Upper lobe of right lung (tissue), 1 donor: ENCODE measurements around the gene GTF3C5. TPM values are rescaled to one million over a fixed set of nuclear protein-coding genes. Genes with fewer than 3 reads are reported as not detected.
"Not testable (repeated sequence)": the region's sequence is repeated elsewhere in the genome, so short reads cannot be mapped to it uniquely, and the experiment has no call there.

ENCODE experiments used
- ATAC-seq: fragments of 200-7000 bp; cut with Tn5 transposase; one replicate; pipeline ENCODE4 v1.9.1; 2020; ENCODE audit warnings: mild to moderate bottlenecking, moderate library complexity
- DNase-seq: peaks from one replicate; pipeline ENCODE4 v3.0.0-alpha.2; 2020
- H3K27ac ChIP-seq: fragments of 200-600 bp; one replicate; pipeline ENCODE4 v1.8.0; 2022
- H3K27me3 ChIP-seq: fragments of 200-600 bp; one replicate; pipeline ENCODE4 v1.8.0; 2022; ENCODE audit warnings: mild to moderate bottlenecking
- H3K36me3 ChIP-seq: fragments of 200-600 bp; one replicate; pipeline ENCODE4 v1.8.0; 2022
- H3K4me1 ChIP-seq: fragments of 200-600 bp; one replicate; pipeline ENCODE4 v1.8.0; 2022
- H3K4me3 ChIP-seq: fragments of 200-600 bp; one replicate; pipeline ENCODE4 v1.8.0; 2022; ENCODE audit warnings: mild to moderate bottlenecking
- H3K9me3 ChIP-seq: fragments of 200-600 bp; one replicate; pipeline ENCODE4 v1.8.0; 2022
- intact Hi-C: fragments of 100-400 bp; cut with DNase I; formaldehyde crosslinking; loops from one replicate; pipeline ENCODE4 v1.11.0; 2022
- total RNA-seq: library from RNA; stranded (reverse); fragmentation: NEBNext Ultra II Directional; extraction: Animal tissue kit (Norgen Biotek cat#: 25700); gene quantifications from one replicate; pipeline ENCODE4 v1.2.1, GENCODE V29; 2021
- TF ChIP-seq, protein P1 (sequence below): fragments of 200-600 bp; IDR thresholded peaks from one replicate; pipeline ENCODE4 v1.8.0; 2022; ENCODE audit warnings: antibody characterized with exemption
- donor health status: DM: no; HTN: yes; CAD: no; lungs with severe emphysema.

Gene GTF3C5
- total RNA-seq, 1 donor from 2014 or later = 41.7 TPM

DNA sequence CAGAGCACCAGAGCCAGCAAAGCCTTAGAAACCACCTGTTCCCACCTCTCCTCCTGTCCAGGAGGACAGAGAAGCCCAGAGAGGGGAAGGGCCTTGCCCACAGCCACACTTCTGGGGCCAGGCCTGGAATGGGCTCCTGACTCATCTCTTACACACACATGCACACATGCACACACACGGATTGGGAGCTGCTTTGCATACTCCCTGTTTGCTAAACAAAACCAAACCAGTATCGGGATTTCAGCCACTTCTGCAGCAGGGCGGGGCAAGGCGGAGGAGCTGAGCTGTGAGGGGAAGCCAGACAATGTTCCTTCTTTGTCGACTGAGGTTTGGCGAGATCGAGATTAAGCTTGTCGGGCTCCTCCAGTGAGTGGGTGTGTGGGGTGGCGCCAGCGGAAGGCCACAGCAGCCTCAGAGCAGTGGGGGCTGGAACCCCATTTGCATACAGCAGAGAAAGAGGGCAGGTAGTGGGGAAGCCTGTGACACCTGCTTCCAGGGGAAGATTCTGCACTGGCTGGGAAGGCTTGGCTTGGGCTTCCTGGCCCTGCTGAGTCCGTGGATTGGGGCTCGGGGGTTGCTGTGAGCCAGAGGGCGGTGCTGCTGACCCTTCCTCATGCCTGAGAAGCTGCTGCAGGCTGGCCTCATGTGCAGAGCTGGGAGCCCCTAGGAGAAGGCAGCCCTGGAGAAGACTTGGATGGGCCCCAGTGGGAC is 36.2 kb upstream of the GTF3C5 start:
- H3K4me1 ChIP-seq = peaks cover 9% of the 10 kb centered on the region
- H3K9me3 ChIP-seq = no peaks in the 10 kb centered on the region
- peaks cover 50% of the 10 kb centered on the region for H3K27me3 ChIP-seq
- H3K36me3 ChIP-seq = no peaks in the 10 kb centered on the region
- H3K27ac ChIP-seq = no peak overlapping the region
- peak; percentile 73 for ATAC-seq
- DNase-seq = no peak
- no peak overlapping the region for H3K4me3 ChIP-seq
- TF ChIP-seq, protein P1, sequence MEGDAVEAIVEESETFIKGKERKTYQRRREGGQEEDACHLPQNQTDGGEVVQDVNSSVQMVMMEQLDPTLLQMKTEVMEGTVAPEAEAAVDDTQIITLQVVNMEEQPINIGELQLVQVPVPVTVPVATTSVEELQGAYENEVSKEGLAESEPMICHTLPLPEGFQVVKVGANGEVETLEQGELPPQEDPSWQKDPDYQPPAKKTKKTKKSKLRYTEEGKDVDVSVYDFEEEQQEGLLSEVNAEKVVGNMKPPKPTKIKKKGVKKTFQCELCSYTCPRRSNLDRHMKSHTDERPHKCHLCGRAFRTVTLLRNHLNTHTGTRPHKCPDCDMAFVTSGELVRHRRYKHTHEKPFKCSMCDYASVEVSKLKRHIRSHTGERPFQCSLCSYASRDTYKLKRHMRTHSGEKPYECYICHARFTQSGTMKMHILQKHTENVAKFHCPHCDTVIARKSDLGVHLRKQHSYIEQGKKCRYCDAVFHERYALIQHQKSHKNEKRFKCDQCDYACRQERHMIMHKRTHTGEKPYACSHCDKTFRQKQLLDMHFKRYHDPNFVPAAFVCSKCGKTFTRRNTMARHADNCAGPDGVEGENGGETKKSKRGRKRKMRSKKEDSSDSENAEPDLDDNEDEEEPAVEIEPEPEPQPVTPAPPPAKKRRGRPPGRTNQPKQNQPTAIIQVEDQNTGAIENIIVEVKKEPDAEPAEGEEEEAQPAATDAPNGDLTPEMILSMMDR = no peak
- intact Hi-C loops = no loop called here

DNA sequence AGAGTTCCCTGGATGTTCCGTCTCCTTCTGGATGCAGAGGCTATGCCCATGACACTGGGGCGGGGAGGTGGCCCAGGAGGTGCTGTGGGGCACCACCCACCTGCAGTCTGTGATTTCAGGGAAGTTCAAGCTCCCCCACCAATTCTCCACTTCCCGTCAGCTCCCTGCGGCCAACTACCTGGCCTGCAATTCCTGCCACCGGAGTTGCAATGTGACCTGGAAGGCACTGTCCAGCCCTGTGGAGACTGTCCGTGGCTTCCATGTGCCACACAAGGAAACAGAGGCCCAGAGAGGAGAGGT is 35.7 kb upstream of the GTF3C5 start:
- Histone ChIP-seq H3K27me3 (peaks cover 50% of the 10 kb centered on the region), H3K9me3 (no peaks in the 10 kb centered on the region), H3K27ac (no peak overlapping the region), H3K4me3 (no peak overlapping the region), H3K36me3 (no peaks in the 10 kb centered on the region), H3K4me1 (peaks cover 9% of the 10 kb centered on the region)
- TF ChIP-seq, protein P1 = no peak
- intact Hi-C loops = no loop called here
- ATAC-seq = no peak
- no peak for DNase-seq

DNA sequence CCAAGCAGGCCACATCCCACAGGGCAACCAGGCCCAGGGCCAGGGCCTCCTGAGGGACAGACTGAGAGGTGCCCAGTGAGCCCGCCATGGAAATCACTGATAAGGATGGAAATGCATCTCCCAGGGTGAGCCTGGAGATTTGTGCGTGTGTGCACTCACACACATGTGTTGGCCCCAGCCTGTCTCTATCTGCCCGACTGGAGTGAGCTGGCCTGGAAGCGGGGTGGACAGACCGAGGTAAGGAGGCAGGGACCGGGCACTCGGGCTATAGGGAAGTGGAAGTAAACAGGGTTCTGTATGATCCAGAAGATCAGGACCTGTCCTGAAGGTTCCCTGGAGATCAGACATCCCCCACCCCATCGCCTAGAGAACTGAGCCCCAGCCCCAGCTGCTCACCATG is 34.9 kb upstream of the GTF3C5 start:
- Histone ChIP-seq H3K27me3 (peaks cover 47% of the 10 kb centered on the region), H3K36me3 (no peaks in the 10 kb centered on the region), H3K4me3 (no peak overlapping the region), H3K27ac (no peak overlapping the region), H3K4me1 (peaks cover 9% of the 10 kb centered on the region), H3K9me3 (no peaks in the 10 kb centered on the region)
- DNase-seq (no peak), ATAC-seq (no peak)
- intact Hi-C loops = no loop called here
- TF ChIP-seq, protein P1 = no peak

DNA sequence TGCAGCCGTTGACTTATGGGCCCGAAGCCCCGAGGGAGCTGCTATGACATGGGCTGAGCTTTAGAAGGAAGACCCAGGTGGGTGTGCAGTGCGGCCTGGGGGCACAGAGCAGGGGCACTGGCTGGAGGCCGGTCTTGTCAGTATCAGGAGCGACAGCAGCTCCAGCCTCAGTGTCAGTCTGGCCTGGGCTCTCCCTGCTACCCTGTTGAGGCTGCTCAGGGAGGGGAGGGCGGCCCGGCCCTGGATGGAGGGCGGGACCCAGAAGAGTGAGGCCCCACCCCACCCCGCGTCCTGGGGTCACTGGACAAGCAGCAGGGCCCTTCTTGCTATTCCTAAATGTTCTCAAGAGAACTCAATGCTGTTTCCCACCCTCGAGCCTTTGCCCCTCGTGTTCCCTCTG is 34.3 kb upstream of the GTF3C5 start:
- H3K4me3 ChIP-seq = no peak overlapping the region
- no peaks in the 10 kb centered on the region for H3K36me3 ChIP-seq
- no peak overlapping the region for H3K27ac ChIP-seq
- ATAC-seq (no peak), DNase-seq (no peak)
- intact Hi-C loops = no loop called here
- peaks cover 9% of the 10 kb centered on the region for H3K4me1 ChIP-seq
- TF ChIP-seq, protein P1 = no peak
- no peaks in the 10 kb centered on the region for H3K9me3 ChIP-seq
- H3K27me3 ChIP-seq = peaks cover 40% of the 10 kb centered on the region

DNA sequence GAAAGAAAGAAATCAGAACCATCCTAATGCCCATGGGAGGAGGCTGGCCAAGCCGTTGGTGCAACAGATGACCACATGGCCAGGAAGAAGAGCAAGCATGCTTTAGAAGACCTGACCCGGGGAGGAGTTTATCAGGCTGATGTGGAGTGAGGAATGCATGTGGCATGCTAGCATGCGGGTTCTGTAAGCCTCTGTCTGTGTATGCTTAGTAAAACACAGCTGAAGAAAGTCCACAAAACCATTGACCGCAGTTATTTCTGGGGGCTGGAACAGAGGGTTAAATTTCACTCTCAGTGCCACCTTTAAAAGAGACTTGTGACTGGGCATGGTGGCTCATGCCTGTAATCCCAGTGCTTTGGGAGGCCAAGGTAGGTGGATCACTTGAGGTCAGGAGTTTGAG is 33.2 kb upstream of the GTF3C5 start:
- DNase-seq (no peak), ATAC-seq (no peak)
- Histone ChIP-seq H3K9me3 (no peaks in the 10 kb centered on the region), H3K27me3 (peaks cover 40% of the 10 kb centered on the region), H3K27ac (no peak overlapping the region), H3K36me3 (no peaks in the 10 kb centered on the region), H3K4me1 (peaks cover 9% of the 10 kb centered on the region), H3K4me3 (no peak overlapping the region)
- TF ChIP-seq, protein P1 = no peak
- intact Hi-C loops = no loop called here

DNA sequence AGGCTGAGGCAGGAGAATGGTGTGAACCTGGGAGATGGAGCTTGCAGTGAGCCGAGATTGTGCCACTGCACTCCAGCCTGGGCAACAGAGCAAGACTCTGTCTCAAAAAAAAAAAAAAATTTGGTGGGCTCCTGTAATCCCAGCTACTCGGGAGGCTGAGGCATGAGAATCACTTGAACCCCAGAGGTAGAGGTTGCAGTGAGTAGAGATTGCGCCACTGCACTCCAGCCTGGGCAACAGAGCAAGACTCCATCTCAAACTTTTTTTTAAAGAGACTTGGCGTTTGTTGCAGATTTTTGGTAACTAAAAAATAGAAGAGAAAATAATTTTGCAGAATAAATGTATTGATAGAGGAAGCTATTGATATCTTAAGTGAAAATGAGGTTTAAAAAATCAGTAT is 32.6 kb upstream of the GTF3C5 start:
- not testable (repeated sequence) for DNase-seq

More for the DNA sequence above, 32.6 kb upstream of the GTF3C5 start:
- intact Hi-C loops, H3K9me3 ChIP-seq, ATAC-seq, H3K27ac ChIP-seq, H3K4me3 ChIP-seq, H3K4me1 ChIP-seq, H3K36me3 ChIP-seq: not testable (repeated sequence)
- H3K27me3 ChIP-seq = peaks cover 38% of the 10 kb centered on the region
